Heart left ventricle (tissue), 16 donors: ENCODE results near the gene SAMD13. TPM values are rescaled to one million over a fixed set of nuclear protein-coding genes. Genes with fewer than 3 reads are reported as not detected.

Experiments
- ATAC-seq, 4 donors: fragments of 200-7000 bp; cut with Tn5 transposase; one replicate each; pipeline ENCODE4 v1.9.1; 2020 to 2022; ENCODE audit warnings: moderate library complexity in 4 of 4, mild to moderate bottlenecking in 3 of 4, moderate number of reproducible peaks in 1 of 4
- DNase-seq, 5 donors: peaks; one replicate each; pipeline ENCODE4 v3.0.0-alpha.2; 2020
- H3K27ac ChIP-seq, 12 donors: fragments of 200-600 bp; sonication (generic) in 4 of 12; one replicate each; pipeline versions ENCODE4 v1.5.0 to v1.8.0; 2016 to 2022; ENCODE audit warnings: mild to moderate bottlenecking in 2 of 12
- H3K27me3 ChIP-seq, 9 donors: fragments of 200-600 bp; sonication (generic) in 2 of 9; one replicate each; pipeline versions ENCODE4 v1.5.1 to v1.8.0; 2016 to 2022; ENCODE audit warnings: mild to moderate bottlenecking in 3 of 9
- H3K36me3 ChIP-seq, 9 donors: fragments of 200-600 bp; sonication (generic) in 2 of 9; one replicate each; pipeline versions ENCODE4 v1.5.0 to v1.8.0; 2018 to 2022; ENCODE audit warnings: mild to moderate bottlenecking in 2 of 9
- H3K4me1 ChIP-seq, 12 donors: fragments of 200-600 bp; sonication (generic) in 4 of 12; one replicate each; pipeline versions ENCODE4 v1.5.0 to v1.8.0; 2016 to 2022; ENCODE audit warnings: mild to moderate bottlenecking in 3 of 12
- H3K4me3 ChIP-seq, 12 donors: fragments of 200-600 bp; sonication (generic) in 4 of 12; one replicate each; pipeline versions ENCODE4 v1.5.0 to v1.8.0; 2017 to 2022; ENCODE audit warnings: mild to moderate bottlenecking in 9 of 12, moderate library complexity in 4 of 12
- H3K9me3 ChIP-seq, 12 donors: fragments of 200-600 bp; sonication (generic) in 4 of 12; one replicate each; pipeline versions ENCODE4 v1.5.0 to v1.8.0; 2016 to 2022; ENCODE audit warnings: mild to moderate bottlenecking in 1 of 12
- CTCF ChIP-seq, 12 donors: fragments of 200-600 bp; sonication (generic) in 4 of 12; IDR thresholded peaks; one replicate each; pipeline versions ENCODE4 v1.5.0 to v1.8.0; 2018 to 2022; ENCODE audit warnings: antibody characterized with exemption in 12 of 12, mild to moderate bottlenecking in 5 of 12
- POLR2A ChIP-seq, 2 donors: fragments of 450-650 bp; IDR thresholded peaks; one replicate each; pipeline ENCODE4 v1.6.1; 2017; ENCODE audit warnings: antibody characterized with exemption in 2 of 2, mild to moderate bottlenecking in 2 of 2, moderate library complexity in 2 of 2
- WGBS, 4 donors: extraction: QIAGEN DNeasy Blood & Tissue Kit in 2 of 4; methylation state at CpG; one replicate each; pipeline versions ENCODE4 v1.1.5 to v1.1.7; 2013 to 2018; 5-methylcytosine and 5-hydroxymethylcytosine counted together
- intact Hi-C, 10 donors: fragments of 100-400 bp; cut with DNase I; formaldehyde crosslinking; loops; one replicate each; pipeline versions ENCODE4 v1.11.1 to v1.14.2; 2022
- polyA plus RNA-seq, 2 donors: library from polyadenylated mRNA; stranded (reverse); fragments of 200-250 nt; gene quantifications; one replicate each; pipeline ENCODE4 v1.2.3, GENCODE V29; 2013
- total RNA-seq, 9 donors: library from RNA; depleted of rRNA in 2 of 9; stranded (reverse); fragments of >200 nt in 2 of 9; fragmentation: NEBNext Ultra II Directional in 3 of 9; extraction: Animal tissue kit (Norgen Biotek cat#: 25700) in 3 of 9; gene quantifications; one replicate each; pipeline versions ENCODE4 v1.1.0 to v1.2.4, GENCODE V29; 2016 to 2023
- donor health status: ischemic (EF 13 %, LVEDD 7.1; RV severe dilation, severe dysfunction).
- donor health status: healthy with polysubstance abuse.
- donor health status: DM: no; HTN: yes; CAD: no.
- donor health status: DM: no; HTN: no; CAD: no.
- donor health status: ischemic (EF 25% LVEDD 6.9; RV normal size, moderate dysfunction).
- donor health status: ischemic (EF 25% LVEDD 5.7; RV mildly dilated, moderate dysfunction).
- donor health status: healthy.
- donor health status: DM: yes; HTN: yes; CAD: no.
- donor health status: ischemic (EF 35%, LVEDD 5.7; RV mildly dilated, moderate dysfunction).
- donor health status: nonischemic (EF 11% LVEDD 7.7; RV severe dilation, severe dysfunction).
- donor health status: DM: yes; HTN: yes; CAD: no.
- donor health status: PGD.
- donor health status: ischemic (EF 29% LVEDD 5.4; RV normal size, mild dysfunction).
- donor health status: nonischemic (EF 23%, LVEDD 6.1; RV moderate dilation, normal function).

SAMD13 gene
- total and polyA plus RNA-seq, 11 donors: 0.40 to 3.0 (median 1.5) TPM; not detected in 1

- DNase-seq: no peak
- intact Hi-C loops: no loop called here
- Histone ChIP-seq H3K36me3 (no peaks in the 10 kb centered on the region), H3K9me3 (no peaks in the 10 kb centered on the region), H3K27ac (no peak overlapping the region), H3K27me3 (no peaks in the 10 kb centered on the region), H3K4me3 (no peak overlapping the region), H3K4me1 (no peaks in the 10 kb centered on the region)
- 70 to 84% (median 71%) methylated on average over 8 of the region's 8 CpGs for WGBS, 4 donors
- no peak for TF ChIP-seq POLR2A (IDR thresholded peaks at IDR 0.05)
- peak in 2 of 12 donors; percentile 6 for TF ChIP-seq CTCF (IDR thresholded peaks at IDR 0.05)
- ATAC-seq: no peak
These were observed 86.1 kb downstream of the SAMD13 start for GRCh38 chr1:84387480-84388163.

GRCh38 chr1:84390226-84390625, 88.7 kb downstream of the SAMD13 start:
- H3K4me3 ChIP-seq: no peak overlapping the region
- DNase-seq (no peak), ATAC-seq (no peak)
- no peak overlapping the region for H3K27ac ChIP-seq
- intact Hi-C loops: no loop called here
- no peaks in the 10 kb centered on the region for H3K27me3 ChIP-seq
- H3K9me3 ChIP-seq: no peaks in the 10 kb centered on the region
- H3K36me3 ChIP-seq: no peaks in the 10 kb centered on the region
- H3K4me1 ChIP-seq: no peaks in the 10 kb centered on the region
- no peak for TF ChIP-seq CTCF (IDR thresholded peaks at IDR 0.05)
- no peak for TF ChIP-seq POLR2A (IDR thresholded peaks at IDR 0.05)

- Histone ChIP-seq H3K4me3 (no peak within 1 kb of the TSS), H3K9me3 (no peaks in the 10 kb centered on the region), H3K27ac (no peak within 1 kb of the TSS), H3K27me3 (no peaks in the 10 kb centered on the region), H3K36me3 (no peaks in the 10 kb centered on the region), H3K4me1 (no peaks in the 10 kb centered on the region)
- ATAC-seq (no peak), DNase-seq (no peak)
- TF ChIP-seq POLR2A (IDR thresholded peaks at IDR 0.05): no peak
- no peak for TF ChIP-seq CTCF (IDR thresholded peaks at IDR 0.05)
- intact Hi-C loops: no loop called here
- 75 to 88% (median 79%) methylated on average over 11 of the region's 11 CpGs for WGBS, 4 donors
These were observed 97.0 kb downstream of the SAMD13 start, which contains the start of gene DNASE2B for GRCh38 chr1:84398175-84399155. Gene DNASE2B (plus strand): TSS chr1:84398484. CDS start chr1:84398565, 81 bp downstream.

Other genes starting within 250 kb of the SAMD13 start
- gene PRKACB, start 157.4 kb upstream of the SAMD13 start, total RNA-seq: 10 to 100 TPM; 16.6 to 52.3 (median 41.1) TPM
- gene PRKACB, start 157.4 kb upstream of the SAMD13 start, polyA plus RNA-seq: 10 to 100 TPM in 1 of 2 donors, 1 to 10 TPM in 1; 8.7 to 19.9 TPM
- under 1 TPM in 1 of 9 donors, not detected in 8; 0.53 TPM for gene DNASE2B, start 96.8 kb downstream of the SAMD13 start, total RNA-seq
- under 1 TPM in 1 of 2 donors, not detected in 1; 0.06 TPM for gene DNASE2B, start 96.8 kb downstream of the SAMD13 start, polyA plus RNA-seq
- 10 to 100 TPM; 30.3 to 63.9 (median 34.5) TPM for gene RPF1, start 177.6 kb downstream of the SAMD13 start, total RNA-seq
- 10 to 100 TPM; 23.9 to 66.8 TPM for gene RPF1, start 177.6 kb downstream of the SAMD13 start, polyA plus RNA-seq
- 1 to 10 TPM in 6 of 9 donors, under 1 TPM in 2, not detected in 1; 0.82 to 2.0 (median 1.2) TPM for gene SPATA1, start 204.7 kb downstream of the SAMD13 start, total RNA-seq
- gene SPATA1, start 204.7 kb downstream of the SAMD13 start, polyA plus RNA-seq: under 1 TPM in 1 of 2 donors, not detected in 1; 0.19 TPM
- 100 to 1,000 TPM; 129 to 217 (median 160) TPM for gene GNG5, start 204.9 kb downstream of the SAMD13 start, total RNA-seq
- 100 to 1,000 TPM; 262 to 299 TPM for gene GNG5, start 204.9 kb downstream of the SAMD13 start, polyA plus RNA-seq